ENCODE results near the gene DENND1A. TPM values are rescaled to one million over a fixed set of nuclear protein-coding genes. Genes with fewer than 3 reads are reported as not detected.

DENND1A gene
- total and polyA plus RNA-seq, 12 donors, result 7.3 to 36.7 (median 19.6) TPM

- 68 to 82% (median 76%) methylated on average over 9 of the region's 9 CpGs for WGBS, 4 donors
- Histone ChIP-seq H3K27ac (peak overlapping the region in 1 of 5 donors; percentile 48), H3K27me3 (no peaks in the 10 kb centered on the region), H3K4me1 (replicated peaks in 1 of 2) (peaks cover 4 to 21% of the 10 kb centered on the region in 2 donors), H3K36me3 (replicated peaks in 1 of 2) (no peaks in the 10 kb centered on the region), H3K9me3 (replicated peaks in 1 of 3) (no peaks in the 10 kb centered on the region), H3K4me3 (no peak overlapping the region)
- peak in 1 of 7 donors; percentile 40 for DNase-seq
- no peak for TF ChIP-seq CTCF (IDR thresholded peaks at IDR 0.05)
- no peak for TF ChIP-seq POLR2A (IDR thresholded peaks at IDR 0.05)
- intact Hi-C loops (cut with DNase I), result no loop called here
Observed at GRCh38 chr9:123548741-123549545, 381.0 kb downstream of the DENND1A start.

DNA sequence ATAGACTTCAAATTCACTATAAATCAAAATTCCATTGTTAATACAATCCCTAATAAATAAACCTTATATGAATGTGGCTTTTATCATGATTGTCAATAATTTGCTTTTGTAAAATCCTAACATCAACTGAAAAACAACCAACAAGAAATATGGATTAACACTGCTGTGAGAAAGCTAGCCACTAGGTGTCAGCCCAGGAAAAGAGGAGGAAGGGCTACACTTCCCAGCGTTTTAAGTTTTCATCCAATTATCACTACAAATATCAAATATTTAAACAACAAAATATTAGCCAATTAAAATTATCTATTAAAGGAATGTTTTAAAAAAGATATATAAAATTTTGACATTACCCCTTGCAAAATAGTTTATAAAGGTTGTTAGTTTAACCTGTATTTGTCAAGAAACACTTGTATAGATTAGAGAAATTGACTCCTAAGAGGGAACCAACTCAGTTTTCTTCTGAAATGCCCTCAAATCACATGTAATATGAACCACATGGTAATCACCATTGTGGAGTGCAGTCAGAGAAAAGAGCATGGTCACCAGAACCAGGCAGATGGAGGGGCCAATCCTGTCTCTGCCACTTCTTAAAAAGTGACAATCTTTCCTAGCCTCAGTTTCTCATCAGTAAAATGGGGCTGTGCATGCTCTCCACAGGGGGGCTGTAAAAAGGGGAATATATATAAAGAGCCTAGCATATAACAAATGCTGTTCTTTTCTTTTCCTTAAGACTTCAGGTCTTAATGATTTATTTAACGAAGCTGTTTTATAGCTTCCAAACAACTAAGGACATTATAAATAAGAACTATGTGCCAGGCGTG, 385.7 kb downstream of the DENND1A start:
- 59 to 66% (median 64%) methylated on average over 3 of the region's 3 CpGs for WGBS, 4 donors
- peak; percentile 71 to 92 (median 84) for TF ChIP-seq CTCF (IDR thresholded peaks at IDR 0.05)
- TF ChIP-seq POLR2A (IDR thresholded peaks at IDR 0.05), result no peak
- H3K27me3 ChIP-seq, result no peaks in the 10 kb centered on the region
- no peaks in the 10 kb centered on the region for H3K9me3 ChIP-seq (replicated peaks in 1 of 3)
- H3K4me1 ChIP-seq (replicated peaks in 1 of 2), result no peaks in the 10 kb centered on the region
- intact Hi-C loops (cut with DNase I), result loop anchor here (2.0 to 5.0 kb wide), 2 partner anchors 497 to 498 kb away; no protein-coding TSS in a partner anchor
- DNase-seq, result peak in 3 of 7 donors; percentile 35 to 62 (median 45)
- H3K4me3 ChIP-seq, result no peak overlapping the region
- H3K27ac ChIP-seq, result no peak overlapping the region
- no peaks in the 10 kb centered on the region for H3K36me3 ChIP-seq (replicated peaks in 1 of 2)

DNA sequence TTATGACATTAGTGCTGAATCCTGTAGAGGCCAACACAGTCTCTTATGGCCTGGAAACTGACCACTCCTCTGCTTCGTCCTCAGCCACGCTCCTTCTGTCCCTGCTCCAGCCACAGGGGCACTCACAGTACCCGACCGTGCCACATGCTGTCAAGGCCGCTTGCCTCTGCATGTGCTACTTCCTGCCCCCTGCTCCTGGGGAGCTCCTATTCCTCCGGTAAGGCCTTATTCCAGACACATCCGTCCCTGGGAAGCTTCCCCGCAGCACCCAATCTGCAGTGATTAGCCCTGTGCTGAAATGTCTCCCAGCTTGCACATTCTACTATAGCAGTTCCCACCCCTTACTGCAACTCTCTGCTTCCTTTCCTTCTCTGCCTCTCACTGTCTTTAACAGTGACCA, 386.4 kb downstream of the DENND1A start:
- Histone ChIP-seq H3K27me3 (no peaks in the 10 kb centered on the region), H3K4me3 (no peak overlapping the region), H3K36me3 (replicated peaks in 1 of 2) (no peaks in the 10 kb centered on the region), H3K9me3 (replicated peaks in 1 of 3) (no peaks in the 10 kb centered on the region), H3K27ac (no peak overlapping the region), H3K4me1 (replicated peaks in 1 of 2) (no peaks in the 10 kb centered on the region)
- intact Hi-C loops (cut with DNase I), result loop anchor here in 1 of 2 donors (5.0 kb wide), 1 partner anchor 499 kb away; no protein-coding TSS in a partner anchor
- no peak for TF ChIP-seq POLR2A (IDR thresholded peaks at IDR 0.05)
- no peak for TF ChIP-seq CTCF (IDR thresholded peaks at IDR 0.05)
- no peak for DNase-seq
- 60 to 73% (median 68%) methylated on average over 7 to 8 of the region's 8 CpGs for WGBS, 4 donors

All from adrenal gland (tissue), 12 donors.